Dedifferentiated amniotic fluid mesenchymal stem cell (primary cell): ENCODE measurements around the gene CCDC59.
"Not testable (repeated sequence)": the region's sequence is repeated elsewhere in the genome, so short reads cannot be mapped to it uniquely, and the experiment has no call there.

Experiments used
- DNase-seq: peaks from one replicate; pipeline ENCODE4 v3.0.0-alpha.2; 2016; ENCODE audit errors: extremely low spot score

Gene CCDC59, protein sequence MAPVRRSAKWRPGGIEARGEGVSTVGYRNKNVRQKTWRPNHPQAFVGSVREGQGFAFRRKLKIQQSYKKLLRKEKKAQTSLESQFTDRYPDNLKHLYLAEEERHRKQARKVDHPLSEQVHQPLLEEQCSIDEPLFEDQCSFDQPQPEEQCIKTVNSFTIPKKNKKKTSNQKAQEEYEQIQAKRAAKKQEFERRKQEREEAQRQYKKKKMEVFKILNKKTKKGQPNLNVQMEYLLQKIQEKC

DNA sequence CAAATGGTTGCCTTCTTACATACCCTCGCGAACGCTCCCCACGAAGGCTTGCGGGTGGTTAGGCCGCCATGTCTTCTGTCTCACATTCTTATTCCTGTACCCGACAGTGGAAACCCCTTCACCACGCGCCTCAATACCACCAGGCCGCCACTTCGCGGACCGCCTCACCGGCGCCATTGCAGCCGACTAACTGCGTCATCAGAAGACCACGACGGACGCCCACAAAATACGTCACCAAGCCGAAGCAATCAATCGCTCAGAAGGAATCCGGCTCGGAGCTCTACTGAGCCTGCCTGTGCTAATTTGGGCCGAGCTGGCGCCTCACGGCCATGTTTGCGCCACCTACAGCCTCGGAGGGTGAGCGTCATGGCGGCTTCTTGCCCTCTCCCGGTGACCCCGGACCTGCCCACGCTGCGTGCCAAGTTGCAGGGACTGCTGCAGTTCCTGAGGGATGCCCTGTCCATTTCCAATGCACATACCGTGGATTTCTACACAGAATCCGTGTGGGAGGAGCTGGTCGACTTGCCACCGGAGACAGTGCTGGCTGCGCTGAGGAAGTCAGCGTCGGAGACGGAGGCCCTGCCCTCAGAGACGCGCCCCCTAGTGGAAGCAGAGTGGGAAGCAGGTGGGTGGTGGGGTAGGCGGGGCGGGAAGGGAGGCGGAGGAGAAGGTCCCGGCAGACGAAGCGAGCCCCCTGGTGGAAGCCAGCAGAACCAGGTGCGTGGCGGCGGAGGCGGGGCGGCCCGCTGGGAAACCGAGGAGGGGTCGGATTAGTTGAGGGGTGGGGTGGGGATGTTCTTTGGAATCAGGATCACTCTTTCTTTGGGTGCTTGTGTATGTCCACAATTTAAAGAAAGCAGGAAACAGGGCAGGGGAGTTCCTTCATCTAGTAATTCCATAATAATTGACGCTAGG lies at the start of gene CCDC59, which contains the start of gene METTL25:
Gene CCDC59 (minus strand): TSS at position 188 of the 915 bp plus-strand sequence. CDS start 11 bp downstream, at position 177.
Gene METTL25 (plus strand): TSS at position 330 of the 915 bp plus-strand sequence. CDS start 37 bp downstream, at position 367.
- DNase-seq, result peak; percentile 99

DNA sequence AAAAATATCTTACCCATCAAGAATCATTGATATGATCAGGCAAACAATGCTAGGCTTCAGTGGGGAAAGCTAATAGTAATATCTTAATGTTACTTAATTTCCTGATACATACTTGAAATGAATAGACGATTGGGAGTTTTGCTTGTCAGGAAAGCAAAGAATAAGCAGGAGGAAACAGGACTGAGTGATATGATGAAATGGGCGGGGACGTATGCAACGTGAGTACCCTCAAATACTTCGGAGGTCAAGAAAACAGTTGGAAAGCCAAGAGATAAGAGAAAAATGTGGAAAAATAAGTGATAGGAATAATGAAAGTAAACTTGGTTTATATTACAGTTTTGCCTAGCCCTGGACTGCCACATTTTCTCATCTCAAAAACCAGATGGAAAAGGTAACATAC lies 49.3 kb upstream of the CCDC59 start:
- DNase-seq, result no peak

DNA sequence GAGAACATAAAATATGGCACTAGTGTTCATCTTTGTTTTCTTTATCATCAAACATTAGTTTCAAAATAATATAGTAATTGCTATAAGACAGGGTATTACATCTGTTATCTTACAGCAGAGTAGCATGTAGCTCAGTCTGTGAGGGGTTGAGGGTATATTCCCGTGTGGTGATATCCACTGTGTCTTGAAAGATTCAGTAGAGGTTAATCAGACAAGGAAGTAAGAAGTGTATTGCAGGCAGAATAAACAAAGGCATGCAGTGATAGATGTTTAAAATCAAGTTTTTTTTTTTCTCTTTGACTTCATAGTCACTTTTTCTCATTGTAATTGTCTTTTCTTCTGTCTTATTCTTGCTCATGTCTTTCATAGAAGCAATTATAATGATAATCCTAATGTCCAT lies 48.5 kb upstream of the CCDC59 start:
- no peak for DNase-seq

DNA sequence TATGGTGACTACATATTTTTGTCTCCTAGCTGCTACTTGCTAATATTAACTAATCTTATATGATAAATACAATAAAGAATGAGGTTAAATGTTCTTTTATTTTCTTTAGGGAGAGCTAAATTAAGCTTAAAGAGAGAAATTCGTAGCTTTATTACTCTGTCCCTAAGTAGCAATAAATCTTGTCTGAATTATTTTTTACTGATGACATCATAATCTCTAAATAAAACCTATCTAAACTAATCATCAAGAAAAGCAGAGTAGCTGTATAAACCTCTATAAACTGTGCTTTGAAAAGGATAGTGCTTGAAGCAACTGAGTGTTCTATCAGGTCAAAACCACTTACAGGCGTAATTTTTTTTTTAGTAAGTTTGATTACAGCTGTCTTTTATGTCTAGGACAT lies 42.6 kb upstream of the CCDC59 start:
- DNase-seq, result no peak

DNA sequence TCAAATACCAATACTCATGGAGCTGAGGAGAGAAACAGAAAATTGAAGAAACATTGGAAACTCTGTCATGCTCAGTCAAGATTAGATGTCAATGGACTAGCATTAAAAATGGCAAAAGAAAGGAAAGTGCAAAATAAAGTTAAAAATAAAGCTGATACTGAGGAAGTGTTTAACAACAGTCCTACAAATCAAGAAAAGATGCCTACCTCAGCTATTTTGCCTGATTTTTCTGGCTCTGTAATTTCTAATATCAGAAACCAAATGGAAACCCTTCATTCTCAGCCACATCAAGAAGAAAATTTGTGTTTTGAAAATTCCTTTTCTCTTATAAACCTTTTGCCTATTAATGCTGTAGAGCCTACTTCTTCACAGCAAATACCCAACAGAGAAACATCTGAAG lies 40.7 kb upstream of the CCDC59 start:
- no peak for DNase-seq

DNA sequence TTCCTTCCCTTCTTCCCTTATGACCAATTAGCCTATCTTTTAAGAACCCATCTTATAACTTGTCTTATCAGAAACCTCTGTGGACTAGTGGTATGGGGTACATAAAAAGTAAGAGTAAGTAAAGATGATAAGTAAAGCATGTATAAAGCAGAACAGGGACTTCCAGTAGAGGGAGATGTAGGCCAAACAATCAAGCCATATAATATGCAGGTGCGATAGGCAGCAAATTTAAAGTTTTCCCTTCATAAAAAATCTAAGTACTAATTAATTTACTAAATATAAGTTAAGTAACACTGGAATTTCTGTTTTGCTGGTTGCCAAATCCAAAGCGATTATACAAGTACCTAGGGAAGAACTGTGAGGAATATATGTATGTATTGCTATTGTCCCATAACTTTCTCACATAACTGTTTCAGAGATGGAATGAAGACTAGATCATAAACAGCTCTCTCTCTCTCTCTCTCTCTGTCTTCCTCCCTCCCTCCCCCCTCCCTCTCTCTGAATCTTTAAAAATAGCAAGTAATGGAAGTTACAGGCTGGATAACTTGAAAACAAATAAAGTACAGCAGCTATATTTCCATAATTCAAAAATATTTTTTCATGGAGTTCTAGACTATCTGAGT lies 25.9 kb upstream of the CCDC59 start:
- no peak for DNase-seq

DNA sequence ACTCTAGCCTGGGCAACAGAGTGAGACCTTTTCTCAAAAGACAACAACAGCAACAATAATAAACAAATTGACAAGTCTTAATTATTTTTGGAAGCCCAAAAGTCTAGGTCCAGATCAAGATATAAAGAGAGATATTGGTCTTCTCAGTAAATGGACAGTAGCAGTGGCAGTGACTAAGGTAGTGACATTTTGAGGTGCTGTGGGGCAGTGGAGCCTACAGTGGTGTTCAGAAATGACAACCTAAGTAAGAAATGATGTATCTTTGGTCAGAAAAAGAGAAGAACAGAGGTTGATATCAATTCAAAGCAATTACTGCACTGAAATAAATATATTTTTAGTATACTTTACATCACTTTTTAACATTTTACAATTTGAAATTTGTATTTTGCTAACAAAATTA lies 20.8 kb upstream of the CCDC59 start:
- no peak for DNase-seq

DNA sequence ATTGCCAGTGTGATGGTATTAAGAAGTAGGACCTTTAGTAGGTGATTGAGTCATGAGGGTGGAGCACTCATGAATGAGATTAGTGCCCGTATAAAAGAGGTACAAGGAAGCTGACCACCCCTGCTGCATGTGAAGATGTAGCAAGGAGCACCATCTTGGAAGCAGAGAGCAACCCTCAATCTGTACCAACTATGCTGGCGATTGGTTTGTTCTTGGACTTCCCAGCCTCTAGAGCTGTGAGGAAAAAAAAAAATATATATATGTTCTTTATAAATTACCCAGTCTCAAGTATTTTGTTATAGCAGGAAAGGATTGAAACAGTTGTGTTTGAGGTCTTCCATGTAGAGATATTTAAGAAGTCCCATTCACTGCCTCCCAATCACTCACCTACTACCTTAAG lies 17.0 kb upstream of the CCDC59 start:
- no peak for DNase-seq

DNA sequence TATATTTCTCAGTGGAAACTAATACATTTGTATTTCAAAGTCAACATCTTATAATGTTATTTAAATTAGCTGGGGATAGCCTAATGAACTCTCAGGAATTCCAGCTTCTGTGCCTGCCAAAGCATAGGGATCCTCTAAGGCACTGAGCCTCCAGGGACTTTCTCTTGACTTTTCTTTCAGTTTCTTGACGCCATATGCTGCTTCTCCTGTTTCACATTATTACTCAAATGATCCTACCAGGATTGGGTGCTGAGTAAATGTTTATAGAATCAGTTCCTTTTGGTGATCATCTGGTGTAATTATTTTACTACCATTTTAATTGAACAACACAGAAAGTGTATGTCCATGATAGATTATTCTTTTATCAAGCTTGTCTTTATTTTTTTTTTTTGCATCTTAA lies 8.0 kb upstream of the CCDC59 start:
- no peak for DNase-seq

DNA sequence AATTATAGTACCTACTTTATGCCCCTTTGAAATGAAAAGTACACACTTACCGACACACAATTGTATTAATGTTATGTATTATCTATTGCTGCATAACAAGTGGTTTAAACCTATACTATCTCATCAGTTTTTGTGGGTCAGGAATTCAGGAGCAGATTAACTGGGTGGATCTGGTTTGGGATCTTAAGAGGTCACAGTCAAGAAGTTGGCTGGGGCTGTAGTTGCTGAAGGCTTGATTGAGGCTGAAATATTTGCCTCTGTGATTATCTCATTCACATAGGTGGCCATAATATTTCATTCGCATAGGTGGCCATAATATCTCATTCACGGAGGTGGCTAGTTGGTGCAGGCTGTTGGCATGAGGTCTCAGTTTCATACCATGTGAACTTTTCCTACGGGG lies 5.8 kb upstream of the CCDC59 start:
- no peak for DNase-seq

DNA sequence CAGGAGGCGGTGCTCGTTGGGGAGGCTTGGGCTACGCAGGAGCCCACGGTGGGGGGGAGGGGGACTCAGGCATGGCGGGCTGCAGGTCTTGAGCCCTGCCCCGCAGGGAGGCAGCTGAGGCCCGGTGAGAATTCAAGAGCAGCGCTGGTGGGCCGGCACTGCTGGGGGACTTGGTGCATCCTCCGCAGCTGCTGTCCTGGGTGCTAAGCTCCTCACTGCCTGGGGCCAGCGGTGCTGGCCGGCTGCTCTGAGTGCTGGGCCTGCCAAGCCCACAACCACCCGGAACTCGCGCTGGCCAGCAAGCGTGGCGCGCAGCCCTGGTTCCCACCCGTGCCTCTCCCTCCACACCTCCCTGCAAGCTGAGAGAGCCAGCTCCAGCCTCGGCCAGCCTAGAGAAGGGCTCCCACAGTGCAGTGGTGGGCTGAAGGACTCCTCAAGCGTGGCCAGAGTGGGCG lies 3.3 kb upstream of the CCDC59 start:
- DNase-seq, result no peak

DNA sequence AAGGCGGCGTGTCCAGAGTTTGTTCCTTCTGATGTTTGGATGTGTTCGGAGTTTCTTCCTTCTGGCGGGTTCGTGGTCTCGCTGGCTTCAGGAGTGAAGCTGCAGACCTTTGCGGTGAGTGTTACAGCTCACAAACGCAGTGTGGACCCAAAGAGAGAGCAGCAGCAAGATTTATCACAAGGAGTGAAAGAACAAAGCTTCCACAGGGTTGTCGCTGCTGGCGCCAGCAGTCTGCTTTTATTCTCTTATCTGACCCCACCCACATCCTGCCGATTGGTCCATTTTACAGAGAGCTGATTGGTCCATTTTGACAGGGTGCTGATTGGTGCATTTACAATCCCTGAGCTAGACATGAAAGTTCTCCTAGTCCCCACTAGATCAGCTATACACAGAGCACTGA lies 2.6 kb upstream of the CCDC59 start:
- DNase-seq, result not testable (repeated sequence)

DNA sequence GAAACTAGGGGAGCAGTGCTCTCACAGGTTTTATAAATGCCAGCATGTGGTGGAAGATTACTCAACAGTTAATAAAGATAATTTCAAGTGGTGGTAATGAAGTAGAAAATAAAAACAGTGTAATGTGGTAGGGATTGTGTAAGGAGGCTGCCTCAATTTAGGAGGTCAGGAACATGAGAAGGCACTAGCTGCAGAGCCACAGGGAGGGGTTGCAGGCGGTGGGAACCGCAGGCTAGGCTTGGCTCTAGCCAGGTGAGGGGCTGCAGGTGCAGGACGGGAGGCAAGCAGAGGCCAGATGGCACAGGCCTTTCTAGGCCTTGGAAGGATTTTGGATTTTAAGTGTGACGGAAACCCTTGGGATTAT lies 910 bp upstream of the CCDC59 start:
- no peak for DNase-seq

DNA sequence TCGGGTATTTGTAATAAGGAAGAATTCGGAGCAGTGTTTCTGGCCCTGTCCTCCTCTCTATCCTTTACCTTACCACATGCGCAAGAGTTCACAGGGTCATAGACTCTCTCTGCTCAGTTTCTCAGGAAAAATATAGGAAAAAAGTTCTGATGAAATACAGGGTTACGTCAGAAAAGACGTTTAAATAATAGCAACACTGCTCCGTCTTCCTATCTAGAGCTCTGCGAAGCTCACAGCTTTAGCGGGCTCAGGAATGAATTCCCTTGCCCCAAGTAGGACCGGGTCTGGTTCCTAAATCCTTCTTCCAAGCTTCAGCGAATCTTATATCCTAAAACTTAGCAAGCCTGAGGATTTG lies 365 bp downstream of the CCDC59 start:
- DNase-seq, result no peak

DNA sequence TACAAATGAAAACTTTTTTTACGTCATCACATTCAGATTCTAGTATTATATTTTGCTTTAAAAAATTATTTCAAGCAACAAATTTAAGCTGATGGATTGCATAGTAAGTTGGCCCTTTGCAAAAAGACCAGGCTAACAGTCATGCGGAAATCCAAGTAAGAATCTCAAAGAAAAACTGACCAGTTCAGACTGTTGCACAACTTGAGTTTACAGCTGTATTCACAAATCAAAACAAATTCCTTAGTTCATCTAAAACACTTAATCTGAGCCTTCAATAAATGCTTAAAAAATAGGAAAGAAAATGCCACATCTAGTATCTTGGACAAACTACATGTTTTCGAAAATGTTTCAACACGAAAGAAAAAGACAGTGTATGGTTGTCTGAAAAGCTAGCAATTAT lies 847 bp downstream of the CCDC59 start:
- DNase-seq, result no peak

DNA sequence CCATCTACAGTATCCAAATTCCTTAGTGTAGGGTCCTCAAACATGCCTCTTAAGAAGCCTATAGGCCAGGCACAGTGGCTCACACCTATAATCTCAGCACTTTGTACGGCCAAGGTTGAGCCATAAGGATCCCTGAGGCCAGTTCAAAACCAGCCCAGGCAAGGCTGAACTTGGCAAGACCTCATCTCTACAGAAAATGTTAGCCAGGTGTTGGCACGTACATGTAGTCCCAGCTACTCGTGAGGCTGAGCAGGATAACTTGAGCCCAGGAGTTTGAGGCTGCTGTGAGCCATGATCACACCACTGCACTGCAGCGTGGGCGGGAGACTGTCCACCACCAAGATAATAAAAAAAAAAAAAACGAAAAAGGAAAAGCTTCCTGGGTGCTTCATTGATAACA lies 6.8 kb downstream of the CCDC59 start:
- no peak for DNase-seq

DNA sequence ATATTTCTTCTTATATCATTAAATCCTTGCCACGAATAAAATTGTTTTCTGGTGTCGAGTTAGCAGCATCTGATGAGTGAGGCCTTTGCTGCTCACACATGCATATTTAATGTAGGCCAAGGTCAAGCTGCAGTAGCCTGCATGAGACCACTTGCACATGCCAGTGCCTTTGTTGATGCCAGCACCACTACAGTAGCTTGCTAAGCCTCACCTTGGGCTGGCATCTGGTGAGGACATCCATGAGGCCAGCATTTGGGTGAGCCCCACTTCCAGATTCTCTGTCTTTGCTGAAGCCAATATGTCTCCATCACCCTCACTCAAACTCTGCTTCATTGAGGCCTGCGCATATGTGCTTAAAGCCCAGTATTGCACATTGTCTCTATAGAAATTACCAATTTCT lies 8.0 kb downstream of the CCDC59 start:
- no peak for DNase-seq

DNA sequence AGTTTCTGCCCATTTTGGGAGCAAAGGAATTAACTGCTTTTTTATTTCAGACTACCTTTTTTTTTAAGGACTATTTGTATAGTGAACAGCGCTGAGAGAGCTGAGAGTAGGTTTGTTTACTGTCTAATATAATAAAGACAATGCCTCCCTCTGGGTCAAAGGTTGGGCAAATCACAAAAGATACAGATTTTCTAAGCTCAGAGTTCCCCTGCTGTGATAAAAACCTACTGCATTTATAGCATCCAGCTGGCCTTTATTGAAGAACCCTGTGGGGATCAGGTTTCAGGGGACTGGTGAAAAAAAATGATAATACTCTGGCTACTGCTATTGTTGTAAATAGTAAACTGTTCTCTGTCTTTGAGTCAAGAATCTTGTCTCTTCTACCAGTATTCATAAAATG lies 28.7 kb downstream of the CCDC59 start:
- DNase-seq, result no peak

DNA sequence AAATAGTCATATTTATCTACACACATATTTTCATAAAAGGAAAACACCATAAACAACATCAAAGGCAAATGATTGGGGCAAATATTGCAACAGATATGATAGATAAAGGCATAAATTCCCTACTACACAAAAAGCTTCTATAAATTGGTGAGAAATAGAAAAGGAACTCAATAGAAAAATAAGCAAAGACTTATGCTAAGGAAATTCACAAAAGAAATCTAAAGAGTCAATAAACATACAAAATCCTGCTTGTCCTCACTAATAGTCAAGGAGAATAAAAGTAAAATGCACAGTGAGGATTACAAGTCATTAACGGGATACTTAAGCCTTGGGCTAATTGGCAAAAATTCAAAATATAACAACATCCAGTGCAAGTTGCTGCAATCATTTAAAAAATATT lies 30.3 kb downstream of the CCDC59 start:
- no peak for DNase-seq

DNA sequence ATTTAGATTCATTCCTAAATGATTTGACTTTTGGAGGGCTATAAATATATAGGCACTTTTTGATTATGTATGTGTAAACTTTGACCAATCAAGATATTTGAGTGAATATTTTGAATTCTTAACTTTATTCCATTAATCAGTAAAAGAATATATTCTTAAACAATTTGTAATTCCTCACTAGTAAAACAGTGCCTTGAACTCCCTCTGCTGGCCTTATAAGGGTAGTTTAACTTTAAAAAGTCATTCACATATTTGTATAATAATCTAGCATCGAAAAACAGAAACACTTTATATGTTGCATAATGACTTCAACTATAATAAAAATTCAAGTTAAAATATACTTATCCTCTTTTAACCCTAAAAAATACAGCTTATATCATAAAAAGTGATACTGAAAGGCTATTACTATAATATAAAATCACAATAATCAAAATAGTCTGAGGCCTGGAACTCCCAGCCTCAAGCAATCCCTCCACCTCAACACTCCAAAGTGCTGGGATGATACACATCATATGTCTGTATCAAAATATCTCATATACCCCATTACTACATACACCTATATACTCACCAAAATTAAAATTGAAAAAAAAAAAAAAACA lies 31.2 kb downstream of the CCDC59 start:
- DNase-seq, result peak; percentile 30

DNA sequence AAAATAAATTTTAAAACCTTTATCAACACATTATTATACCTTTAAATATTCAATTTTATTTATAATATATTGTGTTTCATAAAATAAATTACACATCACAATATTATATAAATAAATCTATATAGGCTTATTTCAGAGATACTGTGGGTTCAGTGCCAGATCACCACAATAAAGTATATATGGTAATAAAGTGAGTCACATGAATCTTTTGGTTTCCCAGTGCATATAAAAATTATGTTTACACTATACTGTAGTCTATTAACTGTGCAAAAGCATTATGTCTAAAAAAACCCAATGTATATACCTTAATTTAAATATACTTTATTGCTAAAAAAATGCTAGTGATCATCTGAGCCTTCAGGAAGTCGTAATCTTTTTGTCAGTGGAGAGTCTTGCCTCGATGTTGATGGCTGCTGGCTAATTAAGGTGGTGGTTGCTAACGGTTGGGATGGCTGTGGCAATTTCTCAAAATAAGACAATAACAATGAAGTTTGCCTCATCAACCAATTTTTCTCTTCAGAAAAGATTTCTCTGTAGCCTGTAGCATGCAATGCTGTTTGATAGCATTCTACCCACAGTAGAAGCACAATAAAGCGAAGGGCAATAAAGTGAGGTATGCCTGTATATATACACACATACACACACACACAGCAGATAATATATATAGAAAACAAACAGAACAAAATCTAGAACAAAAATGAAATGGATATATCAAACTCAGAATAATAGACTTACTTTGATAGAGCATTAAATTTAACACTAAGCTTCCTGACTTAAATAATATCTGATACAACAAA lies 32.4 kb downstream of the CCDC59 start:
- no peak for DNase-seq

DNA sequence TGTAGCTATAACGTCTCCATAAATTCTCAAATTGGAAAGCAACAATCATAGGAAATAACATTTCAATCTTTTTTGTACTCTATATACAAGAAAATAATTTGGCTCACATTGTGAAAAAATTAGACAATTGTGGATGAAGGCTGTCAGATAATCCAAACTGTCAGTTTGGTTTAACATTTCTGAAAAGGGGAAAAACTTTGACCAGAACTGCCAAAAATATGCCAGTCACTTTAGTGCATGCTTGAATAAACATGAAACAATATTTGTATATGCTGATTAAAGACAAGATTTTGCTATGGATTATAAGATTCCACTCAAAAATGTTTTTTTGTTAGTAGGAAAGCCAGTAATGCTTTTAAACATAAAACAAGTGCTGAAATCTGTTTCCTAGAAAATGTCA lies 38.9 kb downstream of the CCDC59 start:
- DNase-seq, result no peak
